ENCODE measurements around the gene BMP2K.
"Not testable (repeated sequence)": the region's sequence is repeated elsewhere in the genome, so short reads cannot be mapped to it uniquely, and the experiment has no call there.

The BMP2K gene

DNA sequence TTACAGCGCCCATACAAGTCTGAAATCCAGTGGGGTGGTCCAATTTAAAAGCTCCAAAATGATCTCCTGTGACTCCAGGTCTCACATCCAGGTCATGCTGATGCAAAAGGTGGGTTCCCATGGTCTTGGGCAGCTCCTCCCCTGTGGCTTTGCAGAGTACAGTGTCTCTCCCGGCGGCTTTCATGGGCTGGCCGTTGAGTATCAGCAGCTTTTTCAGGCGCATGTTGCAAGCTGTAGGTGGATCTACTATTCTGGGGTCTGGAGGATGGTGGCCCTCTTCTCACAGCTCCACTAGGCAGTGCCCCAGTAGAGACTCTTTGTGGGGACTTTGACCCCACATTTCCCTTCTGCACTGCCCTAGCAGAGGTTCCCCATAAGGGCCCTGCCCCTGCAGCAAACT lies 92.6 kb downstream of the BMP2K start:
- DNase-seq: not testable (repeated sequence)

DNA sequence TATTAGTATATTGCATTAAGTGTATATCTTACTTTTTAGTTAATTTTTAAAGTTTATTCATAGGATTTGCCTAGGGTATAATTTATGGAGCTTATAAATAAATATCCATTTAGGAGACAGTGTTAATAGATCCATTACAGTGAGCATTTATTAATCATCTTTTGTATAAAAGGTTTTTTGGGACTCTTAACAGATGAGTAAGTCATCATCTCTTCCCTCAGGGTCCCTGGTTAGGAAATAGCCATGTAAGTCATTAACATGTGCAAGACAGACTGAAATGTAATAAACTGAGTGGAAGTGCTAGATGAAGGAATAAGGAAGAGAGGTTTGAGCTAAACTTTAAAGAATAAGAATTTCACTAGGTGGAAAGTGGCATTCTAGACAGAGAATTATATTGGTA lies 93.9 kb downstream of the BMP2K start:
- no peak for DNase-seq

GRCh38 chr4:78876568-78877320 lies 100.6 kb downstream of the BMP2K start:
- DNase-seq: no peak

- DNase-seq: no peak
These were observed 101.9 kb downstream of the BMP2K start for GRCh38 chr4:78878031-78878430.

GRCh38 chr4:78880874-78881492 lies 104.8 kb downstream of the BMP2K start:
- no peak for DNase-seq

GRCh38 chr4:78885598-78885997 lies 109.4 kb downstream of the BMP2K start:
- no peak for DNase-seq

DNA sequence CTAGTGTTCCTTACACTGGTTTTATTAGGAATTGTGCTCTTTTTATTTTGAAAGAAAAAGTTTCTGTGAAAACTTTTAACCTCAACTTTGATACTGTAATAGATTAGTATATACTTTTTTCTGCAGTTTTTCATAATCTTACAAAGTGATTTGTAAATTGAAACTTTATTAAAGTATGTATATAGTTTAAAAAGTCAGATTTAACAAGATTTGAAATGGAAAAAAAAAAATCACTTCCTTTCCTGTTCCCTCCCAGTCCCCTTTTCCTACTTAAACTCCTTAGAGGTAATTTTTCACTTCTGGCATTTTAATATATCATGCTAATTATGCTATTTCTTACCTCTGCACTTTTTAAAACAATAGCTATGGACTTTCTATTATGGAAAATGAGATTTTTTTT lies 113.8 kb downstream of the BMP2K start:
- DNase-seq: no peak

DNA sequence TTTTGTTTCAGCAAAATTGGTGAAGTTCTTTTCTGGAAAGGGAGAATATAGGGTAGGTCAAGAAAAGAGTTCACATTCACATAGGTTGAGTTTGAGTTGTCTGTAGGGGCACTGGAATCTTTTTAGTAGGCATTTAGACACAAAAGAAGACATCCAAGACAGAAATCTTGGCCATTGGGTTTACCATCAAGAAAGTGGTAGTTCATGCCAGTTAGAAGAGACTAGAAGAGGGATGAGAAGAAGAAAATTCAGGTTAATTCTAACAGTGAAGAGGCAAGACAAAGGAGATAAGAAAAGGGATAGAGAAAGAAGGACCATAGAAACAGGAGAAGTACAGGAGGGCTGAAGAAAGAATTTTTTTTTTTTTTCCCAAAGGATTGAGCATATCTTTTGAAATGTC lies 123.2 kb downstream of the BMP2K start:
- DNase-seq: no peak

GRCh38 chr4:78901882-78902281 lies 125.7 kb downstream of the BMP2K start:
- DNase-seq: no peak

- no peak for DNase-seq
These were observed 126.1 kb downstream of the BMP2K start for GRCh38 chr4:78902298-78902697.

DNA sequence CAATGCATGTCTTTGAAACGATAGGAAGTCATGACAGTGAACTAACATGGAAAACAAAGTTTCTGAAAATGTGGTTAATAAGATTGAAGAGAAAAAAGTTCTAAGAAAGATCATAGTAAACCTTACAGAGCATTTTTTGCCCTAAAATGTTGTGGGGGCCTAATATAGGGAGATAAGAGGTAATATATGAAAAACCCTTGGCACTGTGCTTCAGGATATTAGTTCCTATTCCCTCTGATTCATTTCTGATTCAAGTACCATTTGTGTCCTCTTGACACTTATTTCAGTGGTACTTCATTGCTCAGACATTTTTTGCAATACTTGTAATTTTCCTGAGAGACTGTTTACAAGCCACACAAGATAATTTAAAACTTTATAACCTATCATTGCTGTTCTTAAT lies 128.0 kb downstream of the BMP2K start:
- DNase-seq: no peak

GRCh38 chr4:78907638-78908037 lies 131.5 kb downstream of the BMP2K start:
- no peak for DNase-seq

DNA sequence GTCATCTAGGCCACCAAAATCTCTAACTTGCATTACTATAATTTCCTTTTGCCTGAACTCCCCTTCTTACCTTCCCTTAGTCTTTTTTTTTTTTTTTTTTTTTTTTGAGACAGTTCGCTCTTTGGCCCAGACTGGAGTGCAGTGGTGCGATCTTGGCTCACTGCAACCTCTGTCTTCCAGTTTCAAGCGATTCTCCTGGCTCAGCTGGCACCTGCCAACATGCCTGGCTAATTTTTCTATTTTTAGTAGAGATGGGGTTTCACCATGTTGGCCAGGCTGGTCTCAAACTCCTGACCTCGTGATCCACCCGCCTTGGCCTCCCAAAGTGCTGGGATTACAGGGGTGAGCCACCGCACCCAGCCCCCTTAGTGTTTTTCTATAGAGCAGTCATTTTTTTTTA lies 132.8 kb downstream of the BMP2K start:
- DNase-seq: not testable (repeated sequence)

- DNase-seq: no peak
These were observed 134.5 kb downstream of the BMP2K start for GRCh38 chr4:78910612-78911011.

- no peak for DNase-seq
These were observed 146.1 kb downstream of the BMP2K start for GRCh38 chr4:78922207-78922606.

DNA sequence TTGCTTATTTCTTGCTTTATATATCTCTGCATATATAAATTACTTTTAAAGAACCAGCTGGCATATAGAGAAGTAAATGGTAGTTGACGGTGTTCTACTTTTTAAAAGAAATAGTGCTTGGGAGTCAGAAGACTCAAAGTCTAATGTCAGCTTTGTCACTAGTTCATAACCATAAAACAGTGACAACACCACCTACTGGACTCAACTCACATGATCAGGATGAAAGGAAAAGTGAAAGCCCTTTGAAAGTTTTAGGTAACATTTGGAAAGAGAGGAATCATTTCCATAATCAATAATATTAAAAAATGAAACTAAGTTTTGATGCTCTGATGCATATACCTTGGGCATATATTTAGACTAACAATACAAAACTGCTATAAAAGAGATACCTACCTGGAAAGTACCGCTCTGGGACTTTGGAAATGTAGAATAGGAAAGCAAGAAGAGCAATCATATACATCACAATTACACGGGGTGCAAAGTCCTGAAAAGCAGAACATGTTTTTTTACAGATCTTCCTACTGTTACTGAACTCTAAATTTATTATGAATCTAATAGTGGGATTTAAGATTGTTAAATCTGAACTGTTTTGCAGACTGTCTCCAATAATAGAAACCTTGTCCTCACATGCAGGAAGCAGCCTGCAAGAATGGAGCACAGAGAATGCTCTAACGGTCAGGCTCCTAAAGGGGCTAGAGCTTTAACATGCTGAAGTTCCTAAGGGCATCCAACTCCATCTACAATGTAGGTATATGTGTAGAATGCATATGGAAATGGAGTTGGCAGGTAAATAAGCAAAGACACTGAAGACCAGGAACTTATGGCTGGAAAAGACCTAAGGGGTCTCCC lies 147.5 kb downstream of the BMP2K start:
- no peak for DNase-seq

DNA sequence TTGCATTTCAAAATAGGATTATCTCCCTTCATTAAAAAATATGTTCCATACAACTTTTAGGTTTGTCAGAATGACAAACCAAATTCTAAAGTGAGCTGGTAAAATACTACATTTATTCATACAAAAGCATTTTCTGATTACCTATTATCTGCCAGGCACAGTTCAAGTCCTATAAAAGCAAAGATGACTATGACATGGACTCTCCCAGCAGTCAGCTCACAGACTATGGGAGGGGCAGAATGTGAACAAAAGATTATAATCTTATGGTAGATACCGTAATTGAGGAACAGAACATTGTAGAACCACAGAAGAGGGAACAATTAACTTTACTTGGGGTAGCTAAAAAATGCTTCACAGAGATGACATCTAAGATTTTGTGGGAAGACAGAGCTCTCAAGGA lies 150.7 kb downstream of the BMP2K start:
- no peak for DNase-seq

GRCh38 chr4:78928835-78929234 lies 152.7 kb downstream of the BMP2K start:
- no peak for DNase-seq

DNA sequence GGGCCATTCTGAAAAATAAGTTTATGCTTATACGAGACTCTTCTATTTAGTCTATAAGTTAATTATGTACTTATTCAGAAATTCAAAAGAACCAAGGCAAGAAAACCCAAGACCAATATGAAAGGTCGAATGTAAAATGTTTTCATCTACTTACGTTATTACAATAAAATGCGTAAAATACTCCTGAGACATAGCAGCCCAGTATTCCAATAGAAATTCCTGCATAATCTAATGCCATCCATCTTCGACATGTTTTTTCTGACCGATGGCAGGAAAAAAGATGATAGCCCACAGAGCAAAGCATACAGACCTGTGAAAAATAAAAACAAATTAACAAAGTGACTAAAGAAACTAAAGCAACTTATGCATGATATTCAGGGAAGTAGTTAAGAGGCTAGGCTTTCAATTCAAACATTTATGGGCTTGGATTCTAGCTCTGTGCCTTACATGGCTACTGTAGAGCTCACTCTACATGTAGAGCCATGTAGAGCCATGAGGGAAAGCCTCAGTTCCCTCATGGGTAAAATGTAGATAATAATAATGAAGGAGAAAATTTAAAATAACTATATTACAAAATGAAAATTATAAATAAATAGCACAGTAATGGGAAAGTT lies 154.0 kb downstream of the BMP2K start:
- no peak for DNase-seq

- no peak for DNase-seq
These were observed 160.8 kb downstream of the BMP2K start for GRCh38 chr4:78936989-78937388.

DNA sequence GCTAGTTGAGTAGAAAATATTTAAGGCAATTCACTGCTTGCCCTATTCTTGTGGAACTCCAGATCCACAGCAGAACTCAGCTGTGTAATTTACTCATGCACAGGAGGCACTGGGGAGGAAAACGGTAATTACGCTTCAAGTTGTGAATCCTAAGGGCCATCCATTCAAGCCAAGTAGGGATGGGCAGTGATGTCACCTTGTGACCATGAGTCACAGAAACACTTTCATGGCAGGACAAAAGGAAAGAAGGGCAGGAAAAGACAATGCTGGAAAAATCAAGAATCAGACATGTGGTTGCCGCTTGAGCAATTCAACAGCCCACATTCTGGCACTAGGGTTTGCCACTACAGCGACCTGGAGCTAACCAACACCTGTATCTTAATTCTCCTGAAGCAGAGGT lies 161.7 kb downstream of the BMP2K start:
- DNase-seq: no peak

GRCh38 chr4:78938474-78938867 lies 162.3 kb downstream of the BMP2K start:
- no peak for DNase-seq
